ENCODE measurements around the gene TRIM43.
"Not testable (repeated sequence)": the region's sequence is repeated elsewhere in the genome, so short reads cannot be mapped to it uniquely, and the experiment has no call there.

The TRIM43 gene

DNA sequence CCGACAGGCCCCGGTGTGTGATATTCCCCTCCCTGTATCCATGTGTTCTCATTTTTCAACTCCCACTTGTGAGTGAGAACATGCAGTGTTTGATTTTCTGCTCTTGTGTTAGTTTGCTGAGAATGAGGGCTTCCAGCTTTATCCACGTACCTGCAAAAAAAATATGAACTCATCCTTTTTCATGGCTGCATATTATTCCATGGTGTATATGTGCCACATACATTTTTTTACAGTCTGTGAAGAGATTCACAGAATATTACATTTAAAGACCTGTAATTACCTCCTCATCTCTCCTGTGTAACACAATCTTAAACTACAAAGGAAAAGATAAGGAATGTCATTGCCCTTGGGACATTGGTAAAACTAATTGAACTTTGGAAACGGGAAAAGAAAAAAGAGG lies 8.3 kb upstream of the TRIM43 start:
- H3K23ac ChIP-seq (ENCODE audit: low read depth, low read length, poor library complexity); H3K4me1 ChIP-seq (ENCODE audit: control insufficient read depth in 2 of 2, insufficient read depth in 1 of 2, low read depth in 1 of 2, low read length in 2 of 2); H3K4ac ChIP-seq (ENCODE audit: low read length); H2AK5ac ChIP-seq (ENCODE audit: low read depth, low read length); H3K27me3 ChIP-seq (ENCODE audit: control insufficient read depth in 3 of 3, insufficient read depth in 3 of 3, low read depth in 1 of 3, low read length in 3 of 3); H3K14ac ChIP-seq (ENCODE audit: low read length); H2BK15ac ChIP-seq (ENCODE audit: low read length); H3K4me3 ChIP-seq (ENCODE audit: low read length in 2 of 2); H3K9me3 ChIP-seq (replicated peaks in 1 of 2; ENCODE audit: control insufficient read depth in 2 of 2, insufficient read depth in 1 of 2, low read depth in 1 of 2, low read length in 2 of 2); H2BK5ac ChIP-seq (ENCODE audit: low read length); H2AFZ ChIP-seq (ENCODE audit: low read length); H2BK120ac ChIP-seq (ENCODE audit: low read depth, low read length); H3K36me3 ChIP-seq (replicated peaks in 1 of 2; ENCODE audit: control insufficient read depth in 2 of 2, insufficient read depth in 2 of 2, low read length in 2 of 2); H3K18ac ChIP-seq (ENCODE audit: low read length); DNase-seq (ENCODE audit: low spot score); H3K9ac ChIP-seq (ENCODE audit: low read depth, low read length, poor library complexity); H3K4me2 ChIP-seq (ENCODE audit: insufficient read depth, low read length, poor library complexity, severe bottlenecking); H2BK12ac ChIP-seq (ENCODE audit: low read length); H3K79me1 ChIP-seq (ENCODE audit: low read depth, low read length); H4K8ac ChIP-seq (ENCODE audit: low read depth, low read length); H3K27ac ChIP-seq (replicated peaks; ENCODE audit: low read length); H4K91ac ChIP-seq (ENCODE audit: low read depth, low read length, poor library complexity): not testable (repeated sequence)
- no CpG with 5 or more reads among the region's 4 CpGs for WGBS, 2 donors (ENCODE audit: extremely low coverage in 2 of 2, insufficient read length in 2 of 2, insufficient replicate concordance in 1 of 2)

DNA sequence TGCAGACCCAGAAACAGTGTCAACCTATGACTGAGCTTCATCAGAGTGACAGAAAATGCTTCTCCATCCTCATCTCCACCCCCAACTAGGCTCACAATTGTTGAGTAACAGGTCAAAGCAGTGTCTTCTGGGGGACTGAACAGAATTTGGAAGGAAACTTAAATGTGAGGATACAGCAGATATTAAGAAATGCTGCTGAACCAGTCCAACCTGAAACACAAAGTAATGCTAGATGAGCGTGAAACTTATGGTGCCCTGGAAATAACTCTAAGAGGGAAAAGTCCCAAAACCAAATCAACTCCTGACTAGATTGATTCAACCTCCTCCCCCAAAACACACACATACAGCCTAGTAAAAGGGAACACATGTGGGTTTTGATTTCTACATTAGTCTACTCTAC lies 7.5 kb upstream of the TRIM43 start:
- not testable (repeated sequence) for H3K27me3 ChIP-seq (ENCODE audit: control insufficient read depth in 3 of 3, insufficient read depth in 3 of 3, low read depth in 1 of 3, low read length in 3 of 3); H2AFZ ChIP-seq (ENCODE audit: low read length); H3K4me1 ChIP-seq (ENCODE audit: control insufficient read depth in 2 of 2, insufficient read depth in 1 of 2, low read depth in 1 of 2, low read length in 2 of 2); H3K23ac ChIP-seq (ENCODE audit: low read depth, low read length, poor library complexity); H2AK5ac ChIP-seq (ENCODE audit: low read depth, low read length); H3K27ac ChIP-seq (replicated peaks; ENCODE audit: low read length); H3K9me3 ChIP-seq (replicated peaks in 1 of 2; ENCODE audit: control insufficient read depth in 2 of 2, insufficient read depth in 1 of 2, low read depth in 1 of 2, low read length in 2 of 2); H3K14ac ChIP-seq (ENCODE audit: low read length); H4K8ac ChIP-seq (ENCODE audit: low read depth, low read length); H3K36me3 ChIP-seq (replicated peaks in 1 of 2; ENCODE audit: control insufficient read depth in 2 of 2, insufficient read depth in 2 of 2, low read length in 2 of 2); H3K18ac ChIP-seq (ENCODE audit: low read length); H3K79me1 ChIP-seq (ENCODE audit: low read depth, low read length); H2BK5ac ChIP-seq (ENCODE audit: low read length); H2BK120ac ChIP-seq (ENCODE audit: low read depth, low read length); H3K4ac ChIP-seq (ENCODE audit: low read length); H3K4me3 ChIP-seq (ENCODE audit: low read length in 2 of 2); DNase-seq (ENCODE audit: low spot score); H2BK12ac ChIP-seq (ENCODE audit: low read length); H3K9ac ChIP-seq (ENCODE audit: low read depth, low read length, poor library complexity); H3K4me2 ChIP-seq (ENCODE audit: insufficient read depth, low read length, poor library complexity, severe bottlenecking); H2BK15ac ChIP-seq (ENCODE audit: low read length); H4K91ac ChIP-seq (ENCODE audit: low read depth, low read length, poor library complexity)
- no CpG with 5 or more reads among the region's 1 CpG for WGBS, 2 donors (ENCODE audit: extremely low coverage in 2 of 2, insufficient read length in 2 of 2, insufficient replicate concordance in 1 of 2)

DNA sequence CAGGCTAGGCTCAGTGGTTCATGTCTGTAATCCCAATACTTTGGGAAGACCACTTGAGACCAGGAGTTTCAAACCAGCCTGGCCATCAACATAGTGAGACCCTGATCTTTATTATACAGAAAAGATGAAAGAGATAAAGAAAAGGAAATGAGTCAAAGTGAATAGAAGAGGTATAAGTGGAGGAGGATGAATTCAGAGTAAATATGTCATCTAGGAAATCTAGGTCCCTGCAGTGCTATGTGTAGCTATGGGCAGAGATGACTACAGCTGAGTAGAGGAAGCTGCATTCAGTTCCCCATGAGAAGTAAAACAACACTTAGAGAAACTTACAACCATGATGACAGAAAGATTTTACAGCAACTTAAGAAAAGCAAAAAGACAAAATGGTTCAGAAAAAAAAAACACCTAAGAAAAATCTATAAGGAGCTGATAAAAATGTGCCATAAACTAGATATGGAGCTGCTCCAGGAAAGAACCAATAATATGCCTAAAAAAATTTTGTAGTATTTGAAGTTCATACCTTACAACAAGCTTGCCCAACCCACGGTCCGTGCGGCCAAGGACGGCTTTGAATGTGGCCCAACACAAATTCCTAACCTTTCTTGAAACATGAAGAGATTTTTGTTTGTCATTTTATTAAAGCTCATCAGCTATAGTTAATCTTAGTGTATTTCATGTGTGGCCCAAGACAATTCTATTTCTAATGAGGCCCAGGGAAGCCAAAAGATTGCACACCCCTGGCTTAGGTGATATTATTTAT lies 1.8 kb upstream of the TRIM43 start:
- not testable (repeated sequence) for H2AK5ac ChIP-seq (ENCODE audit: low read depth, low read length); H3K36me3 ChIP-seq (replicated peaks in 1 of 2; ENCODE audit: control insufficient read depth in 2 of 2, insufficient read depth in 2 of 2, low read length in 2 of 2); H2AFZ ChIP-seq (ENCODE audit: low read length); H3K4me3 ChIP-seq (ENCODE audit: low read length in 2 of 2); H3K4me2 ChIP-seq (ENCODE audit: insufficient read depth, low read length, poor library complexity, severe bottlenecking); H3K4me1 ChIP-seq (ENCODE audit: control insufficient read depth in 2 of 2, insufficient read depth in 1 of 2, low read depth in 1 of 2, low read length in 2 of 2); H3K27me3 ChIP-seq (ENCODE audit: control insufficient read depth in 3 of 3, insufficient read depth in 3 of 3, low read depth in 1 of 3, low read length in 3 of 3); H3K79me1 ChIP-seq (ENCODE audit: low read depth, low read length); H3K23ac ChIP-seq (ENCODE audit: low read depth, low read length, poor library complexity); H2BK15ac ChIP-seq (ENCODE audit: low read length); H3K9me3 ChIP-seq (replicated peaks in 1 of 2; ENCODE audit: control insufficient read depth in 2 of 2, insufficient read depth in 1 of 2, low read depth in 1 of 2, low read length in 2 of 2); H2BK120ac ChIP-seq (ENCODE audit: low read depth, low read length); H3K9ac ChIP-seq (ENCODE audit: low read depth, low read length, poor library complexity); H3K14ac ChIP-seq (ENCODE audit: low read length); H3K4ac ChIP-seq (ENCODE audit: low read length); H3K27ac ChIP-seq (replicated peaks; ENCODE audit: low read length); H3K18ac ChIP-seq (ENCODE audit: low read length); H2BK5ac ChIP-seq (ENCODE audit: low read length); H4K8ac ChIP-seq (ENCODE audit: low read depth, low read length); H4K91ac ChIP-seq (ENCODE audit: low read depth, low read length, poor library complexity); DNase-seq (ENCODE audit: low spot score); H2BK12ac ChIP-seq (ENCODE audit: low read length)
- WGBS, 2 donors (ENCODE audit: extremely low coverage in 2 of 2, insufficient read length in 2 of 2, insufficient replicate concordance in 1 of 2), result no CpG with 5 or more reads among the region's 4 CpGs

DNA sequence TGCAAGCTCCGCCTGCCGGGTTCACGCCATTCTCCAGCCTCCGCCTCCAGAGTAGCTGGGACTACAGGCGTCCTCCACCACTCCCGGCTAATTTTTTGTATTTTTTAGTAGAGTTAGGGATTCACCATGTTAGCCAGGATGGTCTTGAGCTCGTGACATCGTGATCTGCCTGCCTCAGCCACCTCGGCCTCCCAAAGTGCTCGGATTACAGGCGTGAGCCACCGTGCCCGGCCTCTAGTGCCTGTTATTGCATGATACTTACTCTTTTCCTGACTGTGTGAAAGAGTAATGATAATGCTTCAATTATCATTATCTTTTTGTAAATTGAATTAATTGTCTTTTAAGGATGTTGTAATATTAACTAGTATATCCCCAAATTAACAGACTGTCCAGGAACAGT lies 1.2 kb downstream of the TRIM43 start:
- not testable (repeated sequence) for DNase-seq (ENCODE audit: low spot score); H2AFZ ChIP-seq (ENCODE audit: low read length); H3K9ac ChIP-seq (ENCODE audit: low read depth, low read length, poor library complexity)

More for the DNA sequence above, 1.2 kb downstream of the TRIM43 start:
- not testable (repeated sequence) for H4K91ac ChIP-seq (ENCODE audit: low read depth, low read length, poor library complexity); H2BK12ac ChIP-seq (ENCODE audit: low read length); H3K79me1 ChIP-seq (ENCODE audit: low read depth, low read length); H3K4me2 ChIP-seq (ENCODE audit: insufficient read depth, low read length, poor library complexity, severe bottlenecking); H3K27me3 ChIP-seq (ENCODE audit: control insufficient read depth in 3 of 3, insufficient read depth in 3 of 3, low read depth in 1 of 3, low read length in 3 of 3); H3K23ac ChIP-seq (ENCODE audit: low read depth, low read length, poor library complexity); H3K27ac ChIP-seq (replicated peaks; ENCODE audit: low read length); H3K36me3 ChIP-seq (replicated peaks in 1 of 2; ENCODE audit: control insufficient read depth in 2 of 2, insufficient read depth in 2 of 2, low read length in 2 of 2); H3K4me3 ChIP-seq (ENCODE audit: low read length in 2 of 2); H2BK120ac ChIP-seq (ENCODE audit: low read depth, low read length); H3K9me3 ChIP-seq (replicated peaks in 1 of 2; ENCODE audit: control insufficient read depth in 2 of 2, insufficient read depth in 1 of 2, low read depth in 1 of 2, low read length in 2 of 2); H3K14ac ChIP-seq (ENCODE audit: low read length); H4K8ac ChIP-seq (ENCODE audit: low read depth, low read length); H2BK15ac ChIP-seq (ENCODE audit: low read length); H3K18ac ChIP-seq (ENCODE audit: low read length); H3K4ac ChIP-seq (ENCODE audit: low read length); H2AK5ac ChIP-seq (ENCODE audit: low read depth, low read length); H2BK5ac ChIP-seq (ENCODE audit: low read length); H3K4me1 ChIP-seq (ENCODE audit: control insufficient read depth in 2 of 2, insufficient read depth in 1 of 2, low read depth in 1 of 2, low read length in 2 of 2)
- WGBS, 2 donors (ENCODE audit: extremely low coverage in 2 of 2, insufficient read length in 2 of 2, insufficient replicate concordance in 1 of 2), result no CpG with 5 or more reads among the region's 13 CpGs
